Middle frontal gyrus (tissue), 1 donor: Measurements from ENCODE around the gene NPPC.

Source experiments
- DNase-seq: peaks from one replicate; pipeline ENCODE4 v3.0.0-alpha.2; 2015; ENCODE audit warnings: low spot score; ENCODE audit errors: extremely low spot score

The NPPC gene

GRCh38 chr2:231935815-231936214 is 9.6 kb upstream of the NPPC start:
- DNase-seq: no peak

DNA sequence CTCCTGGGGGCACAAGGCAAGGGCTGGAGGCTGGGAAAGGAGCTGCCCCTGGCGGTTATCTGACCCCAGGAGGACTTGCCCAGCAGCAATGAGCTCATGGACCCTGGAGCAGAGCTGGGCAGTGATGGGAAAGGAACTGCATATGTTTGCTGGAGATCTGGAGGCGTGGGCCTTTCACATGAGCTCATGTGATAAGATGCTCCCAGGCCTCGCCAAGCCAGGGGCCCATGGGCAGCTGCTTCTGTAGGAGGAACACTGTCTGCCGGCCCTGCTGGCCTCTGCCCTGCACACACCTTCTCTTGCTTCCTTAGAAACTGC is 9.0 kb upstream of the NPPC start:
- no peak for DNase-seq

- no peak for DNase-seq
Measured at GRCh38 chr2:231934441-231935206, 8.4 kb upstream of the NPPC start.

GRCh38 chr2:231933916-231934401 is 7.8 kb upstream of the NPPC start:
- DNase-seq: no peak

DNA sequence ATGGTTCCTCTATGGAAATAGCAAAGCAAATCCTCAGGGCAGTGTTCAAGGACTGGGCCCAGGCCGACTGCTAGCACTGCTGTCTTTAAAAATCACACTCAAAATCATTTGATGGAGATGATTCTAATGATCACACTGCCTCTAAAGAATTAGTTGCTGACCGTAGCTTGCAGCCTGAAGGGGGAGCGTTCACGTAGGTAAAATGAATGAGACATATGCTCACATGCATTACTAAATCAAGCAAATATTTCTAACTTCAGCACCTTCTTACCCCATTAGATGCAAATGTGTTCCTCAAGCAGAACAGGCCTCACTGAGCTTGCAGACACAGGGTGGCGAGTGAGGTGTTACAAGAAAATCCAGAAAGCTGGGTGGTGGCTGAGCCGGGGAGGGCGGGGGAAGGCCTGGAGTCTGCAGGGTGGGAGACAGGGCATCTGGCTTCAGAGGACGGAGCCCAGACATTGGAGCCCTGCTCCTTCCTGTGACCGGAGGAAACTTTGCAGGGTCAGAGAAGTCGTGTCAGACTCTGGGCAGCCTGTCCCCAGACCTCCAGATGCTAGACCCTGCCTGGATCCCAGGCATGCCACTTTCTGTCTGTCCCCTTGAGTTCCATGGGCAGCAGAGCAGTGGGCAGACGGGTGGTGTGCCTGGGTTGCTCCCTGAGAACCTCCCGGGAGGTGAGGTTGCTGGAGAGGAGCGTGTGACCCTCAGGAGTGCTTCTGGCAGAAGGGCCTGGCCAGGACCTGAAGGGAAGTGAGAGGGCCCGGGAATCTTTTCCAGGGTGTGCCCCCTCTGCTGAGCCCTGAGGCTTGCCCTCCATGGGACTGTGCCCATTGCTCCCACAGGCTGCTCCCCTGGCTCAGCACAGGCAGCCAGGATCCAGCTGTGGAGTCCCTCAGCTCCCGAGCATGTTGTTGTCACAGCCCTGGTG is 7.1 kb upstream of the NPPC start:
- no peak for DNase-seq

DNA sequence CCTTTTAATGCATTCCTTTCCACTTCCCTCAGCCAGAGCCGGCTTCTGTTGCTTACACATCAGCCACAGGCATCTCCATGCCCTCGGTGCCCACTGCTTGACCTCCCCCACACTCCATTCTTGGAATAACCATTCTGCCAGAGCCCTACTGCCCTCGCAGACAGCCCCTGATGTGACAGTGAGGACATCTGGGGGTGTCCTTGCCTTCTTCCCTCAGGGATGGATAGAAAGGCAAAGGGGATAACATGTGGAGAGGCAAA is 6.4 kb upstream of the NPPC start:
- DNase-seq: no peak

DNA sequence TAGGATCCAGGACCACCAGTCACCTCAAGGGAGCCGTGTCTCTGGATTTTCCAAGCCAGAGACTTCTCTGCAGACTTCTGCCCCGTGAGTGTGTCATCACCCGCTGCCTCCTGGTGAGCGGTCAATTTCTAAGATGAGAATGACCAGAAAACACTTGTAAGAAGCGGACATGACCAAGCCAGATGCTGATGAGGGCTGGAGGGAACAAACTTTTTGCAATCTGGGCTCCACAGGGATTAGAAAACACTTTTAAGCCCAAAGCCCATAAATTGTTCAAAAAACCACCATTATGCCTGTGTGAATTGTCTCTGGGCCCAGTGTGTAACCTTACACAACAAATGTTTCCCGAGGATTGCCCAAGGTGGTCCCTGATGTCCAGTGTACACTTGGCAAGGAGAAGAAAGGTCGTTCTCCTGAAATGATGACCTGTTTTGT is 5.3 kb upstream of the NPPC start:
- DNase-seq: no peak

GRCh38 chr2:231930593-231931281 is 4.5 kb upstream of the NPPC start:
- DNase-seq: no peak

DNA sequence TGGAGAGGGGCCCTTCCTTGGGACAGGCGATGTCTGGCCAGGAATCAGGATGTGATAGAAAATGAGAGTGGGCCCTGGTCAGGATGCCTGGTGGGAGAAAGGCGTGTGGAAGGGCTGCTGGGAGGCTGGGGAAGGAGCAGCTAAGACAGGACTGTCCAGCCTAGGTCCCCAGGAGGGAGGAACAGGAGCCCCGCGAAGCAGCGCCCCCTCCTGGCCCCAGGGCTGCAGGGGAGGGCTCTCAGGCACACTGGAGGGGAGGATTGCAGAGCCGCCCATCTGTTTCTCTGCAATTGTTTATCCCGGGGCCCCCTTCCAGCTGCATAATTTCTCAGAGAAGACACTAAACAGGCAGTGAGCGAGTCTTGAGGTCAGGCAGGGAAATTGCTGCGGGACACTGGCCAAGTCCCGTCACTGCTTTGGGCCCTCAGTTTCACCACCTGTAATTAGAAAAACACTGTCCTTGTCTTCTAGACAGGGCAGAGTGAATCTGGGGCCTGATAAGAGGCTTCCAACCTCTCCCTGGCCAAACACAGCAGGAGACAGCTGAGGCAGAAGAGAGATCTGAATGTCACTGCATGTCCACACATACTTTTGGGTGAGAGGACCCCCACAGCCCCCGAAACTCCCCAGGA is 3.9 kb upstream of the NPPC start:
- DNase-seq: no peak

GRCh38 chr2:231928901-231929725 is 2.9 kb upstream of the NPPC start:
- no peak for DNase-seq

GRCh38 chr2:231928481-231928880 is 2.3 kb upstream of the NPPC start:
- no peak for DNase-seq

GRCh38 chr2:231927566-231927890 is 1.3 kb upstream of the NPPC start:
- DNase-seq: no peak

DNA sequence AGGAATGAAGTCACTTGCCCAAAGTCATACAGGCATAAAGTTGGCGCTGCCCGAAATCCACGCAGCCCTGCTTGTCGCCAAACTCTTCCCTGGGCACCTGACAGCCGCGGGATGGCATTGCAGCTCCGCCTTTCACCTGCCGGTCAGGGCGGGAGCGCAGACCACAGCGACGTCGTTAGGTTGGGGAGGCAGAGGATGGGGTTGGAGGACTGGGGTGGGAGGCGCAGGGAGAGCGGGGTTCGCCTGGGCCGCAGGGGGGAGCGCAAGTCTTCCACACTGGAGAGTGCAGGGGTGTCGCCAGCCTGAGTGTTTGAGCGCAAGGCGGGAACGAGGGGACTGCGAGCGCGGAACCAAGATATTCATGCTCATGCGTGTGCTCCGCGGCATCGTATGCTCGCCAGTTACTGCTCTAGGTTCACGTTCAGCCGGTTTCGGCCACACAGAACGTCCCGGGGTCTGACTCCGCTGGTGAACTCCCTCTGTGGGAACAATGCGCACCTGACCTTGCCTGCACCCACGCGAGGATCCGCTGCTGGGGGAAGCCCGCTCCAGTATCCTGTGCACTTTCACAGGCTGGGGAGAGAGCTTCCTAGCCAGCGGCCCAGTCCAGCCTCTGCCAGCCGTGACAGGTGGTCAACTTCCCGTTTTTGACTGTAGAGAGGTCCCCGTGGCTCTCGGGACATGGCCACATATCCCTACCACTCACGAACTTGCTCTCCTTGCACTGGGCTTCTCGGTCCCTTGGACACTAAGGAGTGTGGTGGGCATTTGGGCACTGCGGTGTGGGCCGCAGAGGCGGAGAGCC is 767 bp upstream of the NPPC start:
- no peak for DNase-seq

GRCh38 chr2:231925303-231926179 is 655 bp downstream of the NPPC start:
- peak; percentile 33 for DNase-seq

DNA sequence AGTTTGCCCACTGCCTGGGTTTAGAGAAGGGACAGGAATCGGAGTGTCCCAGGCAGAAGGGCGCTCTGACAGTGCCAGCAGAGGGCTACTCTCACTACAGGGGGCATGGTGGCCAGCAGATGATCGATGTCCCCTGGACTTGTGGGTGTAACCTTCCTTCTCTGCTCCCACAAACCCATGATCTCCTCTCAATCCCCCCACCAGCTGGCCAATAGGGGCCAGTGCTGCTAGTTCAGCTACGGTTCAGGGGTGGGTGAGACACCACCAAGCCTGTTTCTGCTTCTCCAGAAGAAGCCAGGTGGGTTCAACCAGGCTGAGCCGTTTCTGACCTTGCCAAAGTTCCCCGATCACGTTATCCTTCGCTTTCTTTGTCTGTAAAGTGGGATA is 1.3 kb downstream of the NPPC start:
- no peak for DNase-seq

DNA sequence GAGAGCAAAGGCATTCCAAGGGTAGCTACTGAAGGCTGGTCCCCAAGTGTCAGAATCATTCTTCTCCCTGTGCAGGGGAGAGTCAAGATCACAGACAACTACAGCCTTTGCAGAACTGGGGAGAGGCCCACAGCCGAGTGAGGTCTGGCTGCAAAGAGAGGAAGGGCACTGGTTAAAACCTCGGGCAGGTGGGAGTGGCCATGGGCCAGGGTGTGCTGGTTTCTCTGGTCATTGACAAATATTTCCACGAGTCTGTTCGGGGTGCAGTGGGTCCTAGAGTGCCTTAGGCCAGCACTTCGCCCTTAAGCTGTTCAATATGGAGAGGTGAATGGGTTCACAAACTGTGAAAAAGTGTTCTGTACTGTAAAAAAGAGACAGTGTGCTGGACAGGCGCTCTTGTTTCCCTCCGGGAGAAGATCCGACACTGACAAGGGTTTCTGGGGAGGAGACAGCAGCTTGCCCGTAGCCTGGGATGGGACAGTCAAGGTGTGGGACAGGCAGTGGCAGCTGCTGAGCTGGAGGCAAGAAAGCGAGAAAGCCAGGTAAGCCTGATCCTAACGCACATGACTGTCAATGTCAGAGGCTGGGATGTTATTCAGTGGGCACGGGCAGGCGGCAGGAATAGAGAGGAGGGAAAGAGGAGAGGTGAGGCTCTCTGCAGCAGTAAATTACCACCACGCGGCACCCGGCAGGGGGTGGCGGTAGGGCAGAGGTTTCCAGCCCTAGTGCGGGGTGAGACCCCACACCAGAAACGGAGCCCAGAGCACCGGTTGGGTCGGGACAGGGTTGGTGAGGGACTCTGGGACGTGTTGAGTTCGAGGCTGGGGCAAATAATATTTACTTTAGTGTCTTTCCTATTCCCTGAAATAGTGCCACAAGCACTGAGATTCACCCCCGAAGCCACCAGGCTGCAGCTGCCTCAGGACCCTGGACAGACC is 2.0 kb downstream of the NPPC start:
- DNase-seq: no peak

- no peak for DNase-seq
Measured at GRCh38 chr2:231923010-231923344, 3.2 kb downstream of the NPPC start.

GRCh38 chr2:231922311-231923009 is 3.7 kb downstream of the NPPC start:
- no peak for DNase-seq
